Uterus (tissue), 4 donors: ENCODE results near the gene S100A11. TPM values are rescaled to one million over a fixed set of nuclear protein-coding genes. Genes with fewer than 3 reads are reported as not detected.

Experiments used
- DNase-seq, 2 donors: peaks; one replicate each; pipeline ENCODE4 v3.0.0-alpha.2; 2019 to 2020
- H3K27ac ChIP-seq, 2 donors: fragments of 200-600 bp; sonication (generic); 1 replicate in 1 of 2; 2 replicates in 1 of 2; pipeline ENCODE4 v1.5.1; 2016 to 2018
- H3K27me3 ChIP-seq, 2 donors: fragments of 200-600 bp; sonication (generic); one replicate each; pipeline ENCODE4 v1.5.1; 2018 to 2019; ENCODE audit warnings: control low read depth in 1 of 2
- H3K36me3 ChIP-seq, 2 donors: fragments of 200-600 bp; sonication (generic); one replicate each; pipeline ENCODE4 v1.5.1; 2019; ENCODE audit warnings: control low read depth in 1 of 2
- H3K4me1 ChIP-seq, 2 donors: fragments of 200-600 bp; sonication (generic); one replicate each; pipeline ENCODE4 v1.5.1; 2018 to 2019; ENCODE audit warnings: control low read depth in 1 of 2
- H3K4me3 ChIP-seq, 2 donors: fragments of 200-600 bp; sonication (generic); 1 replicate in 1 of 2; 2 replicates in 1 of 2; pipeline ENCODE4 v1.5.1; 2018 to 2019; ENCODE audit warnings: mild to moderate bottlenecking in 1 of 2
- H3K9me3 ChIP-seq, 2 donors: fragments of 200-600 bp; sonication (generic); one replicate each; pipeline ENCODE4 v1.5.1; 2019; ENCODE audit warnings: control low read depth in 1 of 2
- CTCF ChIP-seq, 4 experiments: fragments of 200-600 bp in 2 of 4; fragments of 450-650 bp in 2 of 4; sonication (generic) in 2 of 4; IDR thresholded peaks; one replicate each; pipeline ENCODE4 v1.5.1; 2016 to 2019; ENCODE audit warnings: antibody characterized with exemption in 4 of 4, mild to moderate bottlenecking in 2 of 4, moderate library complexity in 1 of 4
- POLR2A ChIP-seq, 2 donors: fragments of 450-650 bp; IDR thresholded peaks; one replicate each; pipeline ENCODE4 v1.6.1; 2016; ENCODE audit warnings: antibody characterized with exemption in 2 of 2, mild to moderate bottlenecking in 1 of 2, moderate library complexity in 1 of 2
- intact Hi-C: fragments of 100-400 bp; cut with DNase I; formaldehyde crosslinking; loops from one replicate; pipeline ENCODE4 v1.15.1; 2023; ENCODE audit warnings: low total_unique reads
- total RNA-seq, 4 donors: library from RNA; depleted of rRNA in 3 of 4; stranded (reverse); fragments of >200 nt in 3 of 4; gene quantifications; one replicate each; pipeline versions ENCODE4 v1.1.0 to v1.2.4, GENCODE V29; 2014 to 2023
- donor health status: DM: yes; HTN: yes; CAD: no.

The S100A11 gene
- total RNA-seq, 4 donors from 2014 or later: 14.9 to 321 (median 146) TPM

- Histone ChIP-seq H3K9me3 (no peaks in the 10 kb centered on the region), H3K27ac (no peak overlapping the region), H3K36me3 (no peaks in the 10 kb centered on the region), H3K27me3 (no peaks in the 10 kb centered on the region), H3K4me1 (no peaks in the 10 kb centered on the region), H3K4me3 (no peak overlapping the region)
- no peak for DNase-seq
- no peak for TF ChIP-seq CTCF (IDR thresholded peaks at IDR 0.05)
- TF ChIP-seq POLR2A (IDR thresholded peaks at IDR 0.05): no peak
- intact Hi-C loops: no loop called here
Measured at GRCh38 chr1:152023221-152023620, 13.6 kb downstream of the S100A11 start.

GRCh38 chr1:152022474-152022873 is 14.3 kb downstream of the S100A11 start:
- Histone ChIP-seq H3K9me3 (no peaks in the 10 kb centered on the region), H3K36me3 (no peaks in the 10 kb centered on the region), H3K27me3 (no peaks in the 10 kb centered on the region), H3K4me1 (no peaks in the 10 kb centered on the region), H3K4me3 (no peak overlapping the region), H3K27ac (no peak overlapping the region)
- no peak for TF ChIP-seq POLR2A (IDR thresholded peaks at IDR 0.05)
- no peak for TF ChIP-seq CTCF (IDR thresholded peaks at IDR 0.05)
- no peak for DNase-seq
- intact Hi-C loops: no loop called here

GRCh38 chr1:152021569-152021968 is 15.2 kb downstream of the S100A11 start:
- no peak for DNase-seq
- Histone ChIP-seq H3K4me3 (no peak overlapping the region), H3K36me3 (no peaks in the 10 kb centered on the region), H3K4me1 (no peaks in the 10 kb centered on the region), H3K9me3 (no peaks in the 10 kb centered on the region), H3K27me3 (no peaks in the 10 kb centered on the region), H3K27ac (no peak overlapping the region)
- TF ChIP-seq POLR2A (IDR thresholded peaks at IDR 0.05) (no peak), CTCF (IDR thresholded peaks at IDR 0.05) (no peak)
- intact Hi-C loops: no loop called here

GRCh38 chr1:152020849-152021248 is 16.0 kb downstream of the S100A11 start:
- no peaks in the 10 kb centered on the region for H3K9me3 ChIP-seq
- TF ChIP-seq CTCF (IDR thresholded peaks at IDR 0.05) (no peak), POLR2A (IDR thresholded peaks at IDR 0.05) (no peak)
- no peak overlapping the region for H3K4me3 ChIP-seq
- no peaks in the 10 kb centered on the region for H3K36me3 ChIP-seq
- H3K27ac ChIP-seq: no peak overlapping the region
- intact Hi-C loops: no loop called here
- H3K27me3 ChIP-seq: no peaks in the 10 kb centered on the region
- no peaks in the 10 kb centered on the region for H3K4me1 ChIP-seq
- DNase-seq: no peak

- Histone ChIP-seq H3K36me3 (no peaks in the 10 kb centered on the region), H3K4me1 (no peaks in the 10 kb centered on the region), H3K4me3 (no peak overlapping the region), H3K27me3 (no peaks in the 10 kb centered on the region), H3K9me3 (no peaks in the 10 kb centered on the region), H3K27ac (no peak overlapping the region)
- DNase-seq: no peak
- TF ChIP-seq CTCF (IDR thresholded peaks at IDR 0.05) (no peak), POLR2A (IDR thresholded peaks at IDR 0.05) (no peak)
- intact Hi-C loops: no loop called here
Measured at GRCh38 chr1:152018537-152018936, 18.3 kb downstream of the S100A11 start.
